CD4-positive, CD25-positive, alpha-beta regulatory T cell (primary cell): ENCODE measurements around the gene RAB11FIP4. TPM values are rescaled to one million over a fixed set of nuclear protein-coding genes. Genes with fewer than 3 reads are reported as not detected.

Source experiments
- ATAC-seq, 2 donors: fragments of 150-1000 bp; cut with Tn5 transposase; one replicate each; pipeline ENCODE4 v1.10.0; 2021; ENCODE audit warnings: low read depth in 2 of 2, moderate number of reproducible peaks in 2 of 2, moderate library complexity in 1 of 2
- DNase-seq, 3 donors: peaks; one replicate each; pipeline versions ENCODE4 v3.0.0 to v3.0.0-alpha.2; 2012 to 2022; ENCODE audit warnings: mixed read lengths in 1 of 3
- H3K27ac ChIP-seq: one replicate; pipeline ENCODE4 v1.7.0; 2013; ENCODE audit warnings: mild to moderate bottlenecking, low read length; ENCODE audit not compliant: insufficient read depth, poor library complexity, severe bottlenecking
- H3K27me3 ChIP-seq: one replicate; pipeline ENCODE4 v1.7.0; 2013; ENCODE audit warnings: low read length; ENCODE audit not compliant: control insufficient read depth, insufficient read depth
- H3K36me3 ChIP-seq: one replicate; pipeline ENCODE4 v1.7.0; 2013; ENCODE audit warnings: mild to moderate bottlenecking, low read length, moderate library complexity; ENCODE audit not compliant: control insufficient read depth, insufficient read depth
- H3K4me1 ChIP-seq: 2 replicates; pipeline ENCODE4 v1.7.0; 2013; ENCODE audit warnings: mild to moderate bottlenecking, low read length; ENCODE audit not compliant: insufficient read depth, control insufficient read depth, poor library complexity, severe bottlenecking
- H3K4me3 ChIP-seq: one replicate; pipeline ENCODE4 v1.7.0; 2013; ENCODE audit warnings: low read depth, mild to moderate bottlenecking, low read length, moderate library complexity
- H3K9me3 ChIP-seq, 2 experiments: 1 replicate in 1 of 2; 2 replicates in 1 of 2; pipeline ENCODE4 v1.7.0; 2013; ENCODE audit warnings: low read length in 2 of 2, mild to moderate bottlenecking in 1 of 2, moderate library complexity in 1 of 2; ENCODE audit not compliant: control insufficient read depth in 2 of 2
- H3K27ac Mint-ChIP-seq, 3 donors: one replicate each; pipeline ENCODE4 v1.8.0; 2020 to 2022; ENCODE audit warnings: mild to moderate bottlenecking in 3 of 3, mixed read lengths in 3 of 3, moderate library complexity in 2 of 3
- H3K27me3 Mint-ChIP-seq: one replicate; pipeline ENCODE4 v1.8.0; 2022; ENCODE audit warnings: mild to moderate bottlenecking, mixed read lengths
- H3K36me3 Mint-ChIP-seq: one replicate; pipeline ENCODE4 v1.8.0; 2020; ENCODE audit warnings: mixed read lengths
- H3K4me1 Mint-ChIP-seq, 4 donors: one replicate each; pipeline ENCODE4 v1.8.0; 2020 to 2022; ENCODE audit warnings: mixed read lengths in 4 of 4, mild to moderate bottlenecking in 1 of 4
- H3K4me3 Mint-ChIP-seq, 4 donors: one replicate each; pipeline ENCODE4 v1.8.0; 2020 to 2022; ENCODE audit warnings: mild to moderate bottlenecking in 4 of 4, mixed read lengths in 4 of 4, moderate library complexity in 3 of 4
- H3K9me3 Mint-ChIP-seq, 7 donors: one replicate each; pipeline ENCODE4 v1.8.0; 2020 to 2022; ENCODE audit warnings: mixed read lengths in 7 of 7, mild to moderate bottlenecking in 3 of 7, moderate library complexity in 2 of 7
- polyA plus RNA-seq, 4 donors: library from polyadenylated mRNA; unstranded; fragments of 300-500 nt; fragmentation: Illumina TruSeq; gene quantifications; one replicate each; pipeline ENCODE4 v1.2.3, GENCODE V29; 2021
- total RNA-seq: library from RNA; stranded (reverse); gene quantifications from one replicate; pipeline ENCODE4 v1.2.3, GENCODE V29; 2022

The RAB11FIP4 gene
- total and polyA plus RNA-seq, 5 donors from 2014 or later = 23.1 to 79.7 (median 23.6) TPM

GRCh38 chr17:31393749-31394146 is 2.3 kb downstream of the RAB11FIP4 start:
- no peaks in the 10 kb centered on the region for H3K36me3 ChIP-seq
- peak overlapping the region; percentile 14 to 58 (median 51) for H3K4me3 Mint-ChIP-seq
- H3K27me3 Mint-ChIP-seq = peaks cover 59% of the 10 kb centered on the region
- H3K27ac ChIP-seq = no peak overlapping the region
- H3K4me1 ChIP-seq = peaks cover 8% of the 10 kb centered on the region
- peaks cover 9% of the 10 kb centered on the region for H3K27me3 ChIP-seq
- no peak overlapping the region for H3K27ac Mint-ChIP-seq
- H3K9me3 ChIP-seq = no peaks in the 10 kb centered on the region
- no peak for ATAC-seq
- no peak for DNase-seq
- no peaks in the 10 kb centered on the region for H3K36me3 Mint-ChIP-seq
- no peak overlapping the region for H3K4me3 ChIP-seq
- peaks cover 0 to 17% (median 11%) of the 10 kb centered on the region in 4 donors for H3K4me1 Mint-ChIP-seq
- peaks cover 0 to 3% (median 0%) of the 10 kb centered on the region in 7 donors for H3K9me3 Mint-ChIP-seq

GRCh38 chr17:31394544-31394943 is 3.1 kb downstream of the RAB11FIP4 start:
- Histone ChIP-seq H3K4me3 (no peak overlapping the region), H3K36me3 (no peaks in the 10 kb centered on the region), H3K27ac (no peak overlapping the region), H3K9me3 (no peaks in the 10 kb centered on the region), H3K27me3 (peaks cover 9% of the 10 kb centered on the region), H3K4me1 (peaks cover 8% of the 10 kb centered on the region)
- Mint-ChIP-seq H3K9me3 (peaks cover 0 to 3% (median 0%) of the 10 kb centered on the region in 7 donors), H3K4me1 (peaks cover 0 to 16% (median 11%) of the 10 kb centered on the region in 4 donors), H3K27me3 (peaks cover 56% of the 10 kb centered on the region), H3K27ac (peak overlapping the region in 1 of 3 donors; percentile 40), H3K36me3 (no peaks in the 10 kb centered on the region), H3K4me3 (peak overlapping the region in 3 of 4 donors; percentile 8 to 61 (median 15))
- peak in 2 of 3 donors; percentile 27 to 42 for DNase-seq
- no peak for ATAC-seq

GRCh38 chr17:31397256-31397939 is 5.9 kb downstream of the RAB11FIP4 start:
- ATAC-seq = no peak
- Mint-ChIP-seq H3K27me3 (peaks cover 48% of the 10 kb centered on the region), H3K4me1 (peaks cover 0 to 10% (median 3%) of the 10 kb centered on the region in 4 donors), H3K9me3 (peaks cover 0 to 1% (median 0%) of the 10 kb centered on the region in 7 donors), H3K4me3 (no peak overlapping the region), H3K36me3 (no peaks in the 10 kb centered on the region), H3K27ac (no peak overlapping the region)
- Histone ChIP-seq H3K27me3 (peaks cover 9% of the 10 kb centered on the region), H3K4me3 (no peak overlapping the region), H3K4me1 (peaks cover 1% of the 10 kb centered on the region), H3K27ac (no peak overlapping the region), H3K36me3 (no peaks in the 10 kb centered on the region), H3K9me3 (no peaks in the 10 kb centered on the region)
- no peak for DNase-seq

GRCh38 chr17:31398381-31399311 is 7.2 kb downstream of the RAB11FIP4 start:
- no peak for ATAC-seq
- no peak overlapping the region for H3K27ac ChIP-seq
- peaks cover 35% of the 10 kb centered on the region for H3K27me3 Mint-ChIP-seq
- no peaks in the 10 kb centered on the region for H3K4me1 ChIP-seq
- H3K27me3 ChIP-seq = peaks cover 6% of the 10 kb centered on the region
- no peak overlapping the region for H3K27ac Mint-ChIP-seq
- no peaks in the 10 kb centered on the region for H3K36me3 Mint-ChIP-seq
- no peak for DNase-seq
- no peaks in the 10 kb centered on the region for H3K9me3 ChIP-seq
- no peak overlapping the region for H3K4me3 Mint-ChIP-seq
- H3K9me3 Mint-ChIP-seq = peaks cover 0 to 1% (median 0%) of the 10 kb centered on the region in 7 donors
- no peaks in the 10 kb centered on the region for H3K36me3 ChIP-seq
- H3K4me3 ChIP-seq = no peak overlapping the region
- H3K4me1 Mint-ChIP-seq = peaks cover 0 to 6% (median 1%) of the 10 kb centered on the region in 4 donors

- Mint-ChIP-seq H3K27ac (no peak overlapping the region), H3K36me3 (no peaks in the 10 kb centered on the region), H3K4me1 (no peaks in the 10 kb centered on the region), H3K4me3 (no peak overlapping the region), H3K9me3 (no peaks in the 10 kb centered on the region), H3K27me3 (peaks cover 18% of the 10 kb centered on the region)
- Histone ChIP-seq H3K27me3 (no peaks in the 10 kb centered on the region), H3K36me3 (no peaks in the 10 kb centered on the region), H3K4me3 (no peak overlapping the region), H3K27ac (no peak overlapping the region), H3K4me1 (no peaks in the 10 kb centered on the region), H3K9me3 (no peaks in the 10 kb centered on the region)
- DNase-seq = no peak
- no peak for ATAC-seq
These were observed 9.0 kb downstream of the RAB11FIP4 start for GRCh38 chr17:31400481-31400950.

- ATAC-seq = no peak
- H3K27me3 ChIP-seq = no peaks in the 10 kb centered on the region
- no peaks in the 10 kb centered on the region for H3K9me3 ChIP-seq
- no peak overlapping the region for H3K4me3 ChIP-seq
- H3K27ac ChIP-seq = no peak overlapping the region
- no peak for DNase-seq
- no peak overlapping the region for H3K4me3 Mint-ChIP-seq
- H3K27me3 Mint-ChIP-seq = peaks cover 9% of the 10 kb centered on the region
- no peaks in the 10 kb centered on the region for H3K36me3 ChIP-seq
- no peaks in the 10 kb centered on the region for H3K36me3 Mint-ChIP-seq
- H3K9me3 Mint-ChIP-seq = no peaks in the 10 kb centered on the region
- H3K4me1 ChIP-seq = no peaks in the 10 kb centered on the region
- peaks cover 0 to 4% (median 0%) of the 10 kb centered on the region in 4 donors for H3K4me1 Mint-ChIP-seq
- H3K27ac Mint-ChIP-seq = no peak overlapping the region
These were observed 10.2 kb downstream of the RAB11FIP4 start for GRCh38 chr17:31401456-31402254.
